Amniotic epithelial cell (primary cell): ENCODE measurements around the gene RGS6.

Source experiments
- DNase-seq: peaks from one replicate; pipeline ENCODE4 v3.0.0-alpha.2; 2010; ENCODE audit warnings: low read depth

The RGS6 gene

GRCh38 chr14:72014486-72014885 lies 82.3 kb downstream of the RGS6 start:
- no peak for DNase-seq

GRCh38 chr14:72017290-72017689 lies 85.1 kb downstream of the RGS6 start:
- no peak for DNase-seq

- DNase-seq: no peak
These were observed 91.2 kb downstream of the RGS6 start for GRCh38 chr14:72023128-72024042.

- DNase-seq: peak; percentile 24
These were observed 91.8 kb downstream of the RGS6 start for GRCh38 chr14:72024043-72024407.

- no peak for DNase-seq
These were observed 92.3 kb downstream of the RGS6 start for GRCh38 chr14:72024504-72024903.

GRCh38 chr14:72026536-72026935 lies 94.3 kb downstream of the RGS6 start:
- no peak for DNase-seq

GRCh38 chr14:72027061-72027460 lies 94.8 kb downstream of the RGS6 start:
- no peak for DNase-seq

GRCh38 chr14:72033365-72033764 lies 101.1 kb downstream of the RGS6 start:
- no peak for DNase-seq

GRCh38 chr14:72040528-72040927 lies 108.3 kb downstream of the RGS6 start:
- no peak for DNase-seq

GRCh38 chr14:72045271-72045670 lies 113.0 kb downstream of the RGS6 start:
- DNase-seq: no peak

GRCh38 chr14:72045885-72046284 lies 113.7 kb downstream of the RGS6 start:
- no peak for DNase-seq

- no peak for DNase-seq
These were observed 117.2 kb downstream of the RGS6 start for GRCh38 chr14:72049462-72049861.

- DNase-seq: no peak
These were observed 120.1 kb downstream of the RGS6 start for GRCh38 chr14:72052356-72052755.

GRCh38 chr14:72053651-72054050 lies 121.4 kb downstream of the RGS6 start:
- no peak for DNase-seq

- DNase-seq: no peak
These were observed 122.7 kb downstream of the RGS6 start for GRCh38 chr14:72054911-72055310.

GRCh38 chr14:72057701-72058285 lies 125.6 kb downstream of the RGS6 start:
- no peak for DNase-seq

- no peak for DNase-seq
These were observed 128.2 kb downstream of the RGS6 start for GRCh38 chr14:72060460-72060859.

- DNase-seq: no peak
These were observed 128.7 kb downstream of the RGS6 start for GRCh38 chr14:72060917-72061316.

GRCh38 chr14:72061718-72062117 lies 129.5 kb downstream of the RGS6 start:
- no peak for DNase-seq

GRCh38 chr14:72063761-72064282 lies 131.6 kb downstream of the RGS6 start:
- no peak for DNase-seq

GRCh38 chr14:72064501-72064900 lies 132.3 kb downstream of the RGS6 start:
- DNase-seq: no peak

GRCh38 chr14:72070458-72070857 lies 138.2 kb downstream of the RGS6 start:
- DNase-seq: no peak

GRCh38 chr14:72075649-72076334 lies 143.6 kb downstream of the RGS6 start:
- DNase-seq: no peak
